ENCODE measurements around the gene FAXC.

FAXC gene

GRCh38 chr6:99349171-99350141 is at the start of gene FAXC:
FAXC (minus strand) TSS chr6:99349674; CDS start chr6:99349372, 302 bp downstream.
- no peak for DNase-seq (ENCODE audit: low read depth)

GRCh38 chr6:99397287-99397686 is 47.8 kb upstream of the FAXC start:
- DNase-seq (ENCODE audit: low read depth) = no peak

GRCh38 chr6:99393698-99394531 is 44.4 kb upstream of the FAXC start, which contains the start of gene COQ3:
COQ3 (minus strand) TSS chr6:99394195; CDS start chr6:99394179, 16 bp downstream.
- peak; percentile 48 for DNase-seq (ENCODE audit: low read depth)

GRCh38 chr6:99393366-99393697 is 43.9 kb upstream of the FAXC start:
- DNase-seq (ENCODE audit: low read depth) = no peak

GRCh38 chr6:99390896-99391295 is 41.4 kb upstream of the FAXC start:
- DNase-seq (ENCODE audit: low read depth) = no peak

GRCh38 chr6:99384507-99384906 is 35.0 kb upstream of the FAXC start:
- DNase-seq (ENCODE audit: low read depth) = no peak

GRCh38 chr6:99378636-99379035 is 29.2 kb upstream of the FAXC start:
- DNase-seq (ENCODE audit: low read depth) = no peak

GRCh38 chr6:99369533-99369932 is 20.1 kb upstream of the FAXC start:
- DNase-seq (ENCODE audit: low read depth) = no peak

GRCh38 chr6:99366852-99367251 is 17.4 kb upstream of the FAXC start:
- DNase-seq (ENCODE audit: low read depth) = no peak

- DNase-seq (ENCODE audit: low read depth) = no peak
Measured at GRCh38 chr6:99364026-99364425, 14.6 kb upstream of the FAXC start.

- no peak for DNase-seq (ENCODE audit: low read depth)
Measured at GRCh38 chr6:99362678-99363268, 13.3 kb upstream of the FAXC start.

- no peak for DNase-seq (ENCODE audit: low read depth)
Measured at GRCh38 chr6:99359800-99360199, 10.3 kb upstream of the FAXC start.

GRCh38 chr6:99356641-99357040 is 7.2 kb upstream of the FAXC start:
- no peak for DNase-seq (ENCODE audit: low read depth)

- no peak for DNase-seq (ENCODE audit: low read depth)
Measured at GRCh38 chr6:99354983-99355382, 5.5 kb upstream of the FAXC start.

- no peak for DNase-seq (ENCODE audit: low read depth)
Measured at GRCh38 chr6:99353126-99353525, 3.7 kb upstream of the FAXC start.

- DNase-seq (ENCODE audit: low read depth) = no peak
Measured at GRCh38 chr6:99350573-99350972, 1.1 kb upstream of the FAXC start.

GRCh38 chr6:99348288-99349170 is 945 bp downstream of the FAXC start:
- no peak for DNase-seq (ENCODE audit: low read depth)

- no peak for DNase-seq (ENCODE audit: low read depth)
Measured at GRCh38 chr6:99347804-99348203, 1.7 kb downstream of the FAXC start.

- DNase-seq (ENCODE audit: low read depth) = no peak
Measured at GRCh38 chr6:99346595-99346994, 2.9 kb downstream of the FAXC start.

- no peak for DNase-seq (ENCODE audit: low read depth)
Measured at GRCh38 chr6:99345164-99345563, 4.3 kb downstream of the FAXC start.

GRCh38 chr6:99344289-99344688 is 5.2 kb downstream of the FAXC start:
- DNase-seq (ENCODE audit: low read depth) = no peak

All from stimulated activated CD8-positive, alpha-beta memory T cell treated with anti-CD3 and anti-CD28 coated beads, Interleukin-15, amount 100 ng/mL, for 24 hours (primary cell).